Kidney (tissue), 14 donors: ENCODE results near the gene CEBPE. TPM values are rescaled to one million over a fixed set of nuclear protein-coding genes. Genes with fewer than 3 reads are reported as not detected.

Experiments
- DNase-seq, 5 donors: peaks; one replicate each; pipeline ENCODE4 v3.0.0-alpha.2; 2013 to 2020
- FAIRE-seq: peaks from 2 replicates; lab custom pipeline; 2012; peaks lifted over from hg19 to GRCh38; lab: Jason Lieb, UNC
- H3K27ac ChIP-seq, 2 donors: one replicate each; pipeline ENCODE4 v1.7.0; 2013; ENCODE audit warnings: low read depth in 2 of 2, low read length in 2 of 2, inconsistent platforms in 1 of 2
- H3K27me3 ChIP-seq: one replicate; pipeline ENCODE4 v1.7.1; 2013; ENCODE audit warnings: low read length, inconsistent platforms; ENCODE audit not compliant: control insufficient read depth, insufficient read depth
- H3K36me3 ChIP-seq, 3 donors: one replicate each; pipeline versions ENCODE4 v1.7.0 to v1.7.1; 2013; ENCODE audit warnings: low read length in 3 of 3, control low read depth in 1 of 3, inconsistent platforms in 1 of 3; ENCODE audit not compliant: insufficient read depth in 3 of 3, control insufficient read depth in 2 of 3
- H3K4me1 ChIP-seq, 3 donors: one replicate each; pipeline versions ENCODE4 v1.7.0 to v1.7.1; 2013; ENCODE audit warnings: low read length in 3 of 3, inconsistent platforms in 1 of 3, low read depth in 1 of 3; ENCODE audit not compliant: control insufficient read depth in 2 of 3, insufficient read depth in 2 of 3
- H3K4me3 ChIP-seq, 3 donors: one replicate each; pipeline versions ENCODE4 v1.7.0 to v1.8.1; 2013; ENCODE audit warnings: low read length in 3 of 3, control low read depth in 1 of 3, inconsistent platforms in 1 of 3
- H3K9ac ChIP-seq, 3 donors: one replicate each; pipeline versions ENCODE4 v1.7.0 to v1.7.1; 2013; ENCODE audit warnings: low read length in 3 of 3, control low read depth in 1 of 3, inconsistent platforms in 1 of 3
- H3K9me3 ChIP-seq, 3 donors: one replicate each; pipeline versions ENCODE4 v1.7.0 to v1.7.1; 2013; ENCODE audit warnings: low read length in 3 of 3, control low read depth in 1 of 3, inconsistent platforms in 1 of 3; ENCODE audit not compliant: control insufficient read depth in 2 of 3, insufficient read depth in 1 of 3
- CTCF ChIP-seq: IDR thresholded peaks from 3 replicates; pipeline ENCODE4 v1.5.1; 2012; ENCODE audit warnings: mild to moderate bottlenecking, moderate library complexity, borderline replicate concordance; ENCODE audit not compliant: insufficient read depth; ENCODE audit errors: extremely low read depth
- intact Hi-C: fragments of 100-400 bp; cut with DNase I; formaldehyde crosslinking; loops from one replicate; pipeline ENCODE4 v1.11.1; 2022
- polyA plus RNA-seq: library from polyadenylated mRNA; stranded (reverse); fragments of 350-450 nt; fragmentation: Illumina TruSeq; extraction: RNeasy Lipid Tissue Mini Kit (QIAGEN cat#74804); gene quantifications from one replicate; pipeline ENCODE4 v1.2.3, GENCODE V29; 2014; ENCODE audit warnings: low read depth, low replicate concordance; ENCODE audit not compliant: insufficient read depth
- total RNA-seq: library from RNA; stranded (reverse); fragmentation: NEBNext Ultra II Directional; extraction: Animal tissue kit (Norgen Biotek cat#: 25700); gene quantifications from one replicate; pipeline ENCODE4 v1.2.1, GENCODE V29; 2021
- donor health status: control.
- donor health status: control.
- donor health status: control.
- donor health status: control.
- donor health status: control.
- donor health status: DM: yes; HTN: yes; CAD: no.
- donor health status: Normal renal cell carcinoma (clear cell type).

The CEBPE gene
- total and polyA plus RNA-seq, 2 donors from 2014 or later: not detected

GRCh38 chr14:23137192-23137812, 18.2 kb upstream of the CEBPE start:
- no peak for TF ChIP-seq CTCF
- DNase-seq (no peak), FAIRE-seq (no peak)
- Histone ChIP-seq H3K9ac (no peak overlapping the region), H3K27me3 (no peaks in the 10 kb centered on the region), H3K4me3 (no peak overlapping the region), H3K4me1 (peaks cover 0 to 4% (median 0%) of the 10 kb centered on the region in 3 donors), H3K36me3 (peaks cover 0 to 33% (median 24%) of the 10 kb centered on the region in 3 donors), H3K27ac (peak overlapping the region in 1 of 2 donors; percentile 43), H3K9me3 (no peaks in the 10 kb centered on the region)
- intact Hi-C loops: no loop called here

- DNase-seq (no peak), FAIRE-seq (no peak)
- peaks cover 0 to 35% (median 24%) of the 10 kb centered on the region in 3 donors for H3K36me3 ChIP-seq
- H3K27me3 ChIP-seq: no peaks in the 10 kb centered on the region
- no peaks in the 10 kb centered on the region for H3K9me3 ChIP-seq
- TF ChIP-seq CTCF: no peak
- no peak overlapping the region for H3K9ac ChIP-seq
- H3K4me3 ChIP-seq: no peak overlapping the region
- H3K27ac ChIP-seq: no peak overlapping the region
- H3K4me1 ChIP-seq: peaks cover 0 to 4% (median 0%) of the 10 kb centered on the region in 3 donors
- intact Hi-C loops: no loop called here
Observed at GRCh38 chr14:23136566-23137133, 17.6 kb upstream of the CEBPE start.

GRCh38 chr14:23132970-23133369, 13.9 kb upstream of the CEBPE start:
- peaks cover 0 to 7% (median 0%) of the 10 kb centered on the region in 3 donors for H3K4me1 ChIP-seq
- H3K27ac ChIP-seq: no peak overlapping the region
- H3K27me3 ChIP-seq: no peaks in the 10 kb centered on the region
- no peak overlapping the region for H3K4me3 ChIP-seq
- no peaks in the 10 kb centered on the region for H3K9me3 ChIP-seq
- no peak for DNase-seq
- no peak overlapping the region for H3K9ac ChIP-seq
- intact Hi-C loops: no loop called here
- no peak for FAIRE-seq
- H3K36me3 ChIP-seq: peaks cover 0 to 33% (median 21%) of the 10 kb centered on the region in 3 donors
- TF ChIP-seq CTCF: no peak
